Astrocyte (in vitro differentiated cells and primary cell): ENCODE measurements around the gene ZNF512B.

Experiments
- CTCF ChIP-seq: IDR thresholded peaks from 2 replicates; pipeline ENCODE4 v1.5.1; 2011; ENCODE audit warnings: low read depth, mild to moderate bottlenecking, inconsistent platforms, low read length, moderate library complexity; ENCODE audit not compliant: insufficient read depth
- EZH2 ChIP-seq: IDR thresholded peaks from 2 replicates; pipeline ENCODE4 v1.6.1; 2012; ENCODE audit warnings: mild to moderate bottlenecking, low read length, inconsistent platforms; ENCODE audit not compliant: insufficient read depth

DNA sequence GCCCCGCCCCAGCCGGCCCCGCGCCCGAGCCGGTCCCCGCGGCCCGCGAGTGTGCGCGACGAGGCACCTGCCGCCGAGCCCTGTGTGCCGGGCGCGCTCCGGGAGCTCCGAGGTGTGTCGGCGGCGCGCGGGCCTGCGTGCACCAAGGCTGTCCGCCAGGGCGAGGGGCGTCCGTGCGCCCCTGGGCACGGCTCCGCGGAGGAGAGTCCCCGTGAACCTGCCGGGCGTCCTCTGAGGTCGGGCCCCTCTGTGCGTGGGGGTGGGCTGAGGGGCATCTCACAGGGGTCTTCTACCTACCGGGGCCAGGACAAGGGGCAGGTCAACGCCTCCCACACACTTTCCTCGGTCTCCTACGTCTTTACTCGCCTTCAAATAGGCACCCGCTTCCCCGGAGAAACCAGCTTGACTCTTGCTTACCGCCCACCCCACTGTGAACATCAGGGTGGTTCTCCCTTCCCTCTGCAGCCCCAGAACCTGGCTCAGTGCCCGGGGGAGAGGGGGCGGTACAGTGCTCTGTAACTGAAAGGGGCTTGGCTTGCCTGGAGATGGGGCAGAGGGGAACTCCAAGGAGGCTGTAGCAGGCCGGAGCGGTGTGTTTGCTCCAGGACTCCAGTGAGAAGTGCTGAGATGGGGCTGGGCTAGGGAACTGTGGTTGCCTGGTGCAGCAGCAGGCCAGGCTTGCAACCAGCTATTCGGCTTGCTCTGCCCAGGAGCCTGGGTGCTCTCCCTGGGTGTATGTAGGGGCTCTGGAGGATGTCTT lies 10.0 kb upstream of the ZNF512B start, which contains the start of gene SAMD10:
- TF ChIP-seq CTCF (no peak), EZH2 (no peak)
